ENCODE data around the gene CYB5A.
A peak's percentile ranks its signal among the peaks of the same experiment; 100 is the strongest.
"Not testable (repeated sequence)": the region's sequence is repeated elsewhere in the genome, so short reads cannot be mapped to it uniquely, and the experiment has no call there.

Gene CYB5A
- long read RNA-seq, donor 1, transcript CYB5A-202 (5 exons, 3,283 nt): major isoform, 330 of 483 reads
- long read RNA-seq, donor 1, transcript CYB5A-206 (3 exons, 1,173 nt): minor isoform, 9 of 483 reads
- long read RNA-seq, donor 1, partial matches to known transcripts: 114 of 483 reads
- long read RNA-seq, donor 1, other reads (novel, unspliced or antisense): 27 of 483 reads
- long read RNA-seq, donor 2, transcript CYB5A-202 (5 exons, 3,283 nt): major isoform, 156 of 207 reads
- long read RNA-seq, donor 2, partial matches to known transcripts: 12 of 207 reads
- long read RNA-seq, donor 2, other reads (novel, unspliced or antisense): 37 of 207 reads
- long read RNA-seq, donor 3, transcript CYB5A-202 (5 exons, 3,283 nt): major isoform, 139 of 173 reads
- long read RNA-seq, donor 3, partial matches to known transcripts: 15 of 173 reads
- long read RNA-seq, donor 3, other reads (novel, unspliced or antisense): 14 of 173 reads
- long read RNA-seq, donor 4, transcript CYB5A-202 (5 exons, 3,283 nt): major isoform, 201 of 265 reads
- long read RNA-seq, donor 4, partial matches to known transcripts: 28 of 265 reads
- long read RNA-seq, donor 4, other reads (novel, unspliced or antisense): 32 of 265 reads
- long read RNA-seq, donor 5, transcript CYB5A-202 (5 exons, 3,283 nt): major isoform, 284 of 343 reads
- long read RNA-seq, donor 5, partial matches to known transcripts: 18 of 343 reads
- long read RNA-seq, donor 5, other reads (novel, unspliced or antisense): 40 of 343 reads
- long read RNA-seq, donor 6, transcript CYB5A-202 (5 exons, 3,283 nt): major isoform, 227 of 290 reads
- long read RNA-seq, donor 6, partial matches to known transcripts: 21 of 290 reads
- long read RNA-seq, donor 6, other reads (novel, unspliced or antisense): 39 of 290 reads
- long read RNA-seq, donor 7: 0 reads
- long read RNA-seq, donor 8, transcript CYB5A-202 (5 exons, 3,283 nt): major isoform, 268 of 335 reads
- long read RNA-seq, donor 8, partial matches to known transcripts: 22 of 335 reads
- long read RNA-seq, donor 8, other reads (novel, unspliced or antisense): 40 of 335 reads

GRCh38 chr18:74291771-74292540 lies at the start of gene CYB5A:
Gene CYB5A (minus strand): TSS chr18:74291963. CDS start chr18:74291875, 88 bp downstream.
- peak; percentile 98 for DNase-seq

GRCh38 chr18:74337912-74338309 lies 46.1 kb upstream of the CYB5A start:
- DNase-seq: no peak

GRCh38 chr18:74337155-74337911 lies 45.6 kb upstream of the CYB5A start:
- DNase-seq: no peak

GRCh38 chr18:74336656-74337055 lies 44.9 kb upstream of the CYB5A start:
- DNase-seq: no peak

- DNase-seq: no peak
Observed at GRCh38 chr18:74334242-74334893, 42.6 kb upstream of the CYB5A start.

GRCh38 chr18:74333091-74333490 lies 41.3 kb upstream of the CYB5A start:
- DNase-seq: no peak

GRCh38 chr18:74331404-74331803 lies 39.6 kb upstream of the CYB5A start:
- no peak for DNase-seq

- DNase-seq: no peak
Observed at GRCh38 chr18:74329688-74330205, 38.0 kb upstream of the CYB5A start.

- DNase-seq: no peak
Observed at GRCh38 chr18:74328206-74328605, 36.4 kb upstream of the CYB5A start.

- DNase-seq: not testable (repeated sequence)
Observed at GRCh38 chr18:74326791-74327190, 35.0 kb upstream of the CYB5A start.

GRCh38 chr18:74326231-74326630 lies 34.5 kb upstream of the CYB5A start:
- DNase-seq: no peak

- no peak for DNase-seq
Observed at GRCh38 chr18:74316257-74317170, 24.8 kb upstream of the CYB5A start.

- no peak for DNase-seq
Observed at GRCh38 chr18:74315464-74316256, 23.9 kb upstream of the CYB5A start, which contains the start of gene C18orf63. Gene C18orf63 (plus strand): TSS chr18:74315839. CDS start chr18:74317866, 2,027 bp downstream.

- DNase-seq: no peak
Observed at GRCh38 chr18:74314759-74315463, 23.1 kb upstream of the CYB5A start.

GRCh38 chr18:74311000-74311399 lies 19.2 kb upstream of the CYB5A start:
- no peak for DNase-seq

- no peak for DNase-seq
Observed at GRCh38 chr18:74310411-74310810, 18.6 kb upstream of the CYB5A start.

- no peak for DNase-seq
Observed at GRCh38 chr18:74303936-74304335, 12.2 kb upstream of the CYB5A start.

- DNase-seq: no peak
Observed at GRCh38 chr18:74303306-74303705, 11.5 kb upstream of the CYB5A start.
